ENCODE results near the gene RCN2. TPM values are rescaled to one million over a fixed set of nuclear protein-coding genes. Genes with fewer than 3 reads are reported as not detected.

RCN2 gene
- total and polyA plus RNA-seq, 2 of the 13 experiments (the other 11 are each of a cell fraction or from before 2014, with no cell fraction given): 84.4 to 89.0 TPM

GRCh38 chr15:76987276-76987675 is 55.7 kb downstream of the RCN2 start (continued):
- no peak for TF ChIP-seq TAF1 (CRISPR knock-in tag; IDR thresholded peaks at IDR 0.05)
- no peak for TF ChIP-seq ZNF841 (CRISPR knock-in tag; IDR thresholded peaks at IDR 0.05; ENCODE audit: borderline replicate concordance)
- TF ChIP-seq, protein P1, sequence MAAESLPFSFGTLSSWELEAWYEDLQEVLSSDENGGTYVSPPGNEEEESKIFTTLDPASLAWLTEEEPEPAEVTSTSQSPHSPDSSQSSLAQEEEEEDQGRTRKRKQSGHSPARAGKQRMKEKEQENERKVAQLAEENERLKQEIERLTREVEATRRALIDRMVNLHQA (CRISPR knock-in tag; IDR thresholded peaks at IDR 0.05): no peak
- TF ChIP-seq, protein P2, sequence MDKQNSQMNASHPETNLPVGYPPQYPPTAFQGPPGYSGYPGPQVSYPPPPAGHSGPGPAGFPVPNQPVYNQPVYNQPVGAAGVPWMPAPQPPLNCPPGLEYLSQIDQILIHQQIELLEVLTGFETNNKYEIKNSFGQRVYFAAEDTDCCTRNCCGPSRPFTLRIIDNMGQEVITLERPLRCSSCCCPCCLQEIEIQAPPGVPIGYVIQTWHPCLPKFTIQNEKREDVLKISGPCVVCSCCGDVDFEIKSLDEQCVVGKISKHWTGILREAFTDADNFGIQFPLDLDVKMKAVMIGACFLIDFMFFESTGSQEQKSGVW (CRISPR knock-in tag; IDR thresholded peaks at IDR 0.05; ENCODE audit: borderline replicate concordance): no peak
- no peak for TF ChIP-seq ZNF343 (CRISPR knock-in tag; IDR thresholded peaks at IDR 0.05)
- no peak for TF ChIP-seq NFIB (CRISPR knock-in tag; IDR thresholded peaks at IDR 0.05; ENCODE audit: borderline replicate concordance)
- TF ChIP-seq JARID2 (CRISPR knock-in tag; IDR thresholded peaks at IDR 0.05; ENCODE audit: insufficient replicate concordance): no peak
- TF ChIP-seq NFATC3 (CRISPR knock-in tag; IDR thresholded peaks at IDR 0.05): no peak
- no peak for TF ChIP-seq TRAFD1 (CRISPR knock-in tag; IDR thresholded peaks at IDR 0.05; ENCODE audit: borderline replicate concordance)
- no peak for TF ChIP-seq REXO4 (CRISPR knock-in tag; IDR thresholded peaks at IDR 0.05; ENCODE audit: borderline replicate concordance)
- TF ChIP-seq DZIP1 (CRISPR knock-in tag; IDR thresholded peaks at IDR 0.05): no peak
